T-helper 17 cell (primary cell): ENCODE results near the gene CCT7. TPM values are rescaled to one million over a fixed set of nuclear protein-coding genes. Genes with fewer than 3 reads are reported as not detected.
"Not testable (repeated sequence)": the region's sequence is repeated elsewhere in the genome, so short reads cannot be mapped to it uniquely, and the experiment has no call there.

ENCODE experiments used
- ATAC-seq: fragments of 150-1000 bp; cut with Tn5 transposase; 2 replicates; pipeline ENCODE4 v1.10.0; 2021; ENCODE audit warnings: mild to moderate bottlenecking, moderate library complexity
- DNase-seq, 3 donors: peaks; one replicate each; pipeline versions ENCODE4 v3.0.0 to v3.0.0-alpha.2; 2020 to 2021
- H3K9me3 ChIP-seq: one replicate; pipeline ENCODE4 v1.7.0; 2013; ENCODE audit warnings: low read length, mild to moderate bottlenecking; ENCODE audit not compliant: control insufficient read depth, poor library complexity, severe bottlenecking
- H3K27ac Mint-ChIP-seq: one replicate; pipeline ENCODE4 v1.8.0; 2022; ENCODE audit warnings: mild to moderate bottlenecking, moderate library complexity, mixed read lengths
- H3K27me3 Mint-ChIP-seq: one replicate; pipeline ENCODE4 v1.8.0; 2022; ENCODE audit warnings: mixed read lengths
- H3K36me3 Mint-ChIP-seq: one replicate; pipeline ENCODE4 v1.8.0; 2022; ENCODE audit warnings: low read depth, mixed read lengths
- H3K4me1 Mint-ChIP-seq: one replicate; pipeline ENCODE4 v1.8.0; 2022; ENCODE audit warnings: mild to moderate bottlenecking, mixed read lengths
- H3K4me3 Mint-ChIP-seq: one replicate; pipeline ENCODE4 v1.8.0; 2022; ENCODE audit warnings: mild to moderate bottlenecking, moderate library complexity, mixed read lengths
- total RNA-seq, 4 donors: library from RNA in 2 of 4; stranded (reverse) in 2 of 4; gene quantifications; one replicate each; pipeline ENCODE4 v1.2.3 and lab custom pipeline; 2022 to 2026

CCT7 gene
- 100 to 1,000 TPM; 132 to 152 TPM for total RNA-seq
- 88.4 to 229 reads per million in 2 donors for total RNA-seq (lab: John Stamatoyannopoulos, UW)

DNA sequence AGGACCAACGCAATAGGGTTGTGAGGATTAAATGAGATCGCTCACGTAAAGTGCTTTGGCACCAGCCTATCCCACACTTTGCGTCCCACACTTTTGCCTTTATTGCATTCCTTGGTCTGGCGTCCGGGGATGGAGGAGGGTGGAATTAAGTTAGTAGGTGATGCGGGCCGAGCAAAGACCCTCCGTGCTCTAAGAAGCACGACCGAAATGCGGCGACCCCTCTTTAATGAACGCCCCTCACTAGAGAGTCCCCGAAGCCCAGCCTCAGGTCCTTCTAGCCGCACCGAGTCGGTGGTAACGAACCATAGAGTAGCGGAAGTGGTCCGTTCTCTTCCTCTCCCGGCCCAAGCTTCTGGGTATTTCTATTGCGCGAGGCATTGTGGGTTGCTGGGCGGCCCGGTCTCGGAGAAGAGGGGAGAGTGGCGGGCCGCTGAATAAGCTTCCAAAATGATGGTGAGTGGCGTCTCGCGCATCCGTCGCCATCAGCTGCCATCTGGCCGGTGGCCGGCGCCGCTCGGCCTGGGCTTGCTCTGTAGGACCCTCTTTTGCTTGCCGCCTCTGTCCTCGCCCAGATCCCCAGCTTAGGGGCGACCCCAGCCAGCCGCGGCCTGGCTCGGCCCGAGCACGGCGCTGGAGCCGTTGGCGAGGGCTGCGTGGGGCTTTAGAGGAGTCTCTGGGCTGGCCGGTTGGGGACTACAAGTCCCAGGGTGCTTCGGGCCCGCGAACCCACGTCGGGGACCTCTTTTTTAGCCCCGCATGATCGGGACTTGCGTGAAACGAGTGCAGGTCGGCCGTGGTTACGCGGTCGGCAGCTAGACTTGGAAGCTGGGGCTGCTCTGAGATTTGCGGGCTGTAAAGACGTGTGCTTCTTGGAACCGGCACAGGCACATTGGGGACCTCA is at the start of gene CCT7:
TSS of gene CCT7 (plus strand) at position 377 of the 901 bp plus-strand sequence. CDS start at position 448, 71 bp downstream.
- peaks cover 37% of the 10 kb centered on the region for H3K4me1 Mint-ChIP-seq
- peaks cover 5% of the 10 kb centered on the region for H3K36me3 Mint-ChIP-seq

DNA sequence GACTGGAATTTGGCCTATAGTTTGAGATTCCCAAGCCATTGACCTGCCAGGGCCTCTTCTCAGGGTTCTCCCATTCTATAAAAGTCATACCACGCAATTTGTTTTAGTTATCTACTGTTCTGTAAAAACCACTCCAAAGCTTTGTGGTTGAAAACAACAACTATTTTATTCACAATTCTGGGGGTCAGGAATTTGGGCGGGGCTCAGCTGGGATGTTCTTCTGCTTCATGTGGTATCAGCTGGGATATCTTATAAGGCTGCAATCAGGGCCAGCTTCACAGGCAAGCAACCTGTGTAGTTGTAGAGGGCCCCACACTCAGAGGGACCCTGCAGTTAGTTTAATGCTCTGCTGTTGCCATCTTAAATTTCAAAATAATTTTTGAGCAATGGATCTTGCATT is 48.1 kb upstream of the CCT7 start:
- Mint-ChIP-seq H3K27me3 (peaks cover 23% of the 10 kb centered on the region), H3K4me1 (peaks cover 7% of the 10 kb centered on the region), H3K27ac (no peak overlapping the region), H3K4me3 (no peak overlapping the region), H3K36me3 (peaks cover 4% of the 10 kb centered on the region)
- ATAC-seq = no peak
- DNase-seq = no peak
- H3K9me3 ChIP-seq = no peaks in the 10 kb centered on the region

More for the DNA sequence above, at the start of gene CCT7:
- H3K9me3 ChIP-seq = no peaks in the 10 kb centered on the region
- peak; percentile 71 to 77 (median 77) for DNase-seq
- Mint-ChIP-seq H3K4me3 (peak within 1 kb of the TSS; percentile 97), H3K27me3 (no peaks in the 10 kb centered on the region), H3K27ac (peak within 1 kb of the TSS; percentile 95)
- ATAC-seq = peak; percentile 76

DNA sequence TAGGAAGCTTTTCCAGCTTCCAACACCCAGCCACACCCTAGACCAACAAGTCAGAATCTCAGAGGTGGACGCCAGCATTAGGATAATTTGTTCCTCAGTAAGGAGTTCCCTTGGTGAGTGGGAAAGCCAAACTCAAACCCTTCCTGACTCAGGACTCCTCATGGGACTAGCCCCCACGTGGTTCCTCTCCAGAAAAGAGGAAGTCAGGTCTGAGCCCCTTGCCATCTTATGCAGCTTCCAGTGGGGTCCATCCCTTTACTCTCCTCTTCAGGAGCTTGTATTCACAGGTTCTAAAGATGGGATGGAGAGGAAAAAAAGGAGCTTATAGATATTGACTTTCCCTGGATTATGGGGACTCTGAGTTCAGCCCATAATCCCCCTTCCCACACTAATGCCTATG is 46.6 kb upstream of the CCT7 start:
- Mint-ChIP-seq H3K27ac (no peak overlapping the region), H3K4me3 (no peak overlapping the region), H3K4me1 (peaks cover 4% of the 10 kb centered on the region), H3K27me3 (peaks cover 23% of the 10 kb centered on the region), H3K36me3 (peaks cover 4% of the 10 kb centered on the region)
- ATAC-seq (no peak), DNase-seq (no peak)
- H3K9me3 ChIP-seq = no peaks in the 10 kb centered on the region

DNA sequence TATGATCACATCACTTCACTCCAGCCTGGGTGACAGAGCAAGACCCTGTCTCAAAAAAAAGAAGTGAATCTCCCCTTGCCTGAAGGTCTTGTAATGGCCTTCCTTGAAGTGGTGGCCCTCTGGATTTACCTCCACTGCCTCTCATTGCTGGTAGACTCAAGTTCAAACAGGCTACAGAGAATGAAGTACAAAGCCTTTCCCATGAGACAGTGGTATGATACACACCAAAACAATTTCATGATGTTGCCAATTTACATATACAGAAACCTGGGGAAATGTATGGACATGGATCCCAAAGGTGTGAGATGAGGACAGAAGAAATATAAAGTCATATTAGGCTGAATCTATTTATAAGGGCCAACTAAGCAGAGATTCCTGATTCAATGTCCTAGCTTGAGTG is 36.5 kb upstream of the CCT7 start:
- no peak for DNase-seq
- Mint-ChIP-seq H3K27ac (no peak overlapping the region), H3K4me1 (peaks cover 4% of the 10 kb centered on the region), H3K36me3 (no peaks in the 10 kb centered on the region), H3K27me3 (peaks cover 50% of the 10 kb centered on the region), H3K4me3 (no peak overlapping the region)
- ATAC-seq = no peak
- no peaks in the 10 kb centered on the region for H3K9me3 ChIP-seq

DNA sequence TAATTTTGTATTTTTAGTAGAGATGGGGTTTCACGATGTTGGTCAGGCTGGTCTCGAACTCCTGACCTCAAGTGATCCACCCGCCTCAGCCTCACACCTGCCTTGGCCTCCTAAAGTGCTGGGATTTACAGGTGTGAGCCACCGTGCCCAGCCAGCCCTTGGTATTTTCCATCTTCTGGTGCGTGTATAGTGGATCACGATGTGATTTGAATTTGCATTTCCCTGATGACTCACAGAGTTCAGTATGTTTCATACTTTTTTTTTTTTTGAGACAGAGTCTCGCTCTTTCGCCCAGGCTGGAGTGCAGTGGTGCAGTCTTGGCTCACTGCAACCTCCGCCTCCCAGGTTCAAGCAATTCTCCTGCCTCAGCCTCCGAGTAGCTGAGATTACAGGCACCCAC is 33.8 kb upstream of the CCT7 start:
- not testable (repeated sequence) for DNase-seq, H3K27ac Mint-ChIP-seq, ATAC-seq, H3K4me1 Mint-ChIP-seq, H3K9me3 ChIP-seq, H3K36me3 Mint-ChIP-seq, H3K4me3 Mint-ChIP-seq
- H3K27me3 Mint-ChIP-seq = peaks cover 66% of the 10 kb centered on the region

DNA sequence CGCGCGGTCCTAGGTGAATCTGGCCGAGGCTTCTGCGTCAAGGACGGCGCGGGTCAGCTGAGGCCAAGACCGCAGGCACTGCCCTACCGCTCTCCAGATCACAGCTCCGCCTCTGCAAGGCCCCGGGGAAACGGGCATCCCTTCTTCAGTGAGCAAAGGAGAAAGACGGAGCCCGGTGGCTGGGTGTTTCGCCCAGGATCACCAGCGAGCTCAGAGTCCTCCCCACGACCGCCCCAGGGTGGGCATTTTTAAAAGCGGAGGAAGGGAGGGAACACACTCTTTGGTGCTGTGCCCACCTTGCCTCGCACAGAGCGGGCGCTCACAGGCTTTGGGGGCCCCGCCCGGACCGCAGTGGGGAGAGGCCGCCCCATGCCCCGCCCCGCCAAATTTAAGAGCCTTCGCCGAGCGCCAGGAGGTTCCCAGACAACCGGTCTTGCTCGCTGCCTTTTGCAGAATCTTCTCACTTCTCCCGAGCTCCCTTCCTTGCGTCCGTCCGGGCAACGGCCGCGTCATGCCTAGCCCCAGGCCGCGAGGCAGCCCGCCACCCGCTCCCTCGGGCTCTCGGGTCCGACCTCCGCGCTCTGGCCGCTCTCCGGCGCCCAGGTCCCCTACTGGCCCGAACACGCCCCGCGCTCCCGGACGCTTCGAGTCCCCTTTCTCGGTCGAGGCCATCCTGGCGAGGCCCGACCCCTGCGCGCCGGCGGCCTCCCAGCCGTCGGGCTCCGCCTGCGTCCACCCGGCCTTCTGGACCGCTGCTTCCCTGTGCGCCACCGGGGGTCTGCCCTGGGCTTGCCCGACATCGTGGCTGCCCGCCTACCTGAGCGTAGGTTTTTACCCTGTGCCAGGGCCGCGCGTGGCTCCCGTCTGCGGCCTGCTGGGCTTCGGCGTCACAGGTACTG is 31.7 kb upstream of the CCT7 start, which contains the start of gene NOTO:
TSS of gene NOTO (plus strand) at position 419 of the 899 bp plus-strand sequence. CDS start at position 512, 93 bp downstream.
- H3K9me3 ChIP-seq = no peaks in the 10 kb centered on the region
- Mint-ChIP-seq H3K4me3 (peak within 1 kb of the TSS; percentile 80), H3K27ac (no peak within 1 kb of the TSS), H3K27me3 (peaks cover 62% of the 10 kb centered on the region), H3K4me1 (peaks cover 8% of the 10 kb centered on the region), H3K36me3 (peaks cover 2% of the 10 kb centered on the region)
- DNase-seq (no peak), ATAC-seq (peak; percentile 51)

DNA sequence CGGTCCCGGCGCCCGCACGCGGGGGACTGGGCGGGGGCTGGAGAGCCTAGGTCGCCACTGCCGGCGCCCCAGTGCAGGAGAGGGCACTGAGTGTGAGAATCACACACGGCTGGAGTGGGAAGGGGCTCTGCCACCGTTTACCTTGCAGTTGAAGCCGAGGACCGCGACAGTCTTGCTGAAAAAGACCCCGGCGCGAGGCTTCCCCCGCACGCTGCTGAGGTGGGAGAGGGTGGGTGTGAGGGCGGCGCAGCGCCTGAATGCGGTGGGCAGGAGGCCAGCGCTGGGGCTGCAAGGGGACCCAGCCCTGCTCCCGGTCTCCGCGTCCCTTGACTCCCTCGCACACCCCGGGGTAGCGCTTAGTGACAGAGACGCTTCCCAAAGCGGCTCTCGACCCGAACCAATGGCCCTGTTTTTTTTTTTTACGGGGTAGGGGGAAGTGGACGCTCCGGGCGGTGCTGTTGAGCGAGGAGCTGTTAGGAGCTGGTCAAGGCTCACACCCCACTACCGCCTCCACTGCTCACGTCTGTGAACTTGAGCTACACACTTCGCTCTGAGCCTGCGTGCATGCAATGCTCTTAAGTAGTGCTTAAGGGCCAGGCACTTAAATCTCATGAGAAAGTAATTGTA is 30.9 kb upstream of the CCT7 start:
- Mint-ChIP-seq H3K36me3 (peaks cover 2% of the 10 kb centered on the region), H3K27me3 (peaks cover 62% of the 10 kb centered on the region), H3K4me3 (peak overlapping the region; percentile 60), H3K4me1 (peaks cover 8% of the 10 kb centered on the region), H3K27ac (no peak overlapping the region)
- no peak for DNase-seq
- peak; percentile 56 for ATAC-seq
- no peaks in the 10 kb centered on the region for H3K9me3 ChIP-seq

DNA sequence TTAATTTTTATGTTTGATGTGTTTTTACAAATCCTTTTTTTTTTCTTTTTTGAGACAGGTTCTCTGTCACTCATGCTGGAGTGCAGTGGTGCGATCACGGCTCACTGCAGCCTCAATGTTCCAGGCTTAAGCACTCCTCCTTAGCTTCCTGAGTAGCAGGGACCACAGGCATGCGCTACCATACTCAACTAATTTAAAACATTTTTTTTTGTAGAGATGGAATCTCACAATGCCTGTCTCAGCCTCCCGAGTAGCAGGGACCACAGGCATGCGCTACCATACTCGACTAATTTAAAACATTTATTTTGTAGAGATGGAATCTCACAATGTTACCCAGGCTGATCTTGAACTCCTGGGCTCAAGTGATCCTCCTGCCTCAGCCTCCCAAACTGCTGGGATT is 28.5 kb upstream of the CCT7 start:
- DNase-seq (no peak), ATAC-seq (no peak)
- no peaks in the 10 kb centered on the region for H3K9me3 ChIP-seq
- H3K4me1 Mint-ChIP-seq = peaks cover 11% of the 10 kb centered on the region
- H3K4me3 Mint-ChIP-seq = no peak overlapping the region
- H3K36me3 Mint-ChIP-seq = peaks cover 10% of the 10 kb centered on the region
- no peak overlapping the region for H3K27ac Mint-ChIP-seq
- H3K27me3 Mint-ChIP-seq = peaks cover 61% of the 10 kb centered on the region

DNA sequence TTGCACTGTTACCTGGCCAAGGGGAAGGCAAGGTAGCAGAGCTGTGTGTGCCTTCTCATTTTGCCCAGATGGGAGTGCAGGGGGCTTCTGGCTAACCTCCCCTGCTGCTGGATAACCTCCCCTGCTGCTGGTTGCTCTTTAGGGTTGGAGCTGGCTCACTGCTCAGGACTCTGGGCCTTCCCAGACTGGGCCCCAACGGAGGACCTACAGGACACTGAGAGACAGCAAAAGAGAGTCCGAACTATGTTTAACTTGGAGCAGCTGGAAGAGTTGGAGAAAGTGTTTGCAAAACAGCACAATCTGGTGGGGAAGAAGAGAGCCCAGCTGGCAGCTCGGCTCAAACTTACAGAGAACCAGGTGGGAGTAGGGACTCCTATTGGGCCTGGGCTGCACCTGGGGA is 25.9 kb upstream of the CCT7 start:
- peaks cover 13% of the 10 kb centered on the region for H3K4me1 Mint-ChIP-seq
- H3K36me3 Mint-ChIP-seq = peaks cover 10% of the 10 kb centered on the region
- DNase-seq (no peak), ATAC-seq (no peak)
- H3K4me3 Mint-ChIP-seq = no peak overlapping the region
- H3K9me3 ChIP-seq = no peaks in the 10 kb centered on the region
- H3K27me3 Mint-ChIP-seq = peaks cover 54% of the 10 kb centered on the region
- H3K27ac Mint-ChIP-seq = no peak overlapping the region

DNA sequence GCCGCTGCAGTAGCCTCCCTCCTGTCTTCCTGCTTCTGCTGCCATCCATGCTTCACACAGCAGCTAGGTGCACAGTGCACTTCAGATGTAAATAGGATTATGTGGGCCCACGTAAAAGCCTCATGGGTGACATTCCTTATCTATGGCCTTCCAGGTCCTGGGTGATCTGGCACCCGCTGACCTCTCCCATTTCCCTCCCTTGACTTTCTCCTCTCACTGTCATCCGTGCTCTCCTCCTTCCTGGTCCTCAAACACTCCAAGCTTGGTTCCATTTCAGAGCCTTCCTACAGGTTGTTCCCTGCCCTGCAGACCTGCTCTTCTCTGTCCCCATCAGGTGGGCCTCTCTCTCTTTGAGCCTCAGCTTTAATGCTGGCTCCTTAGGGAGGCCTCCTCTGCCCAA is 24.1 kb upstream of the CCT7 start:
- Mint-ChIP-seq H3K4me3 (peak overlapping the region; percentile 63), H3K27ac (peak overlapping the region; percentile 21), H3K27me3 (peaks cover 40% of the 10 kb centered on the region), H3K36me3 (peaks cover 8% of the 10 kb centered on the region), H3K4me1 (peaks cover 23% of the 10 kb centered on the region)
- ATAC-seq = no peak
- DNase-seq = no peak
- no peaks in the 10 kb centered on the region for H3K9me3 ChIP-seq

DNA sequence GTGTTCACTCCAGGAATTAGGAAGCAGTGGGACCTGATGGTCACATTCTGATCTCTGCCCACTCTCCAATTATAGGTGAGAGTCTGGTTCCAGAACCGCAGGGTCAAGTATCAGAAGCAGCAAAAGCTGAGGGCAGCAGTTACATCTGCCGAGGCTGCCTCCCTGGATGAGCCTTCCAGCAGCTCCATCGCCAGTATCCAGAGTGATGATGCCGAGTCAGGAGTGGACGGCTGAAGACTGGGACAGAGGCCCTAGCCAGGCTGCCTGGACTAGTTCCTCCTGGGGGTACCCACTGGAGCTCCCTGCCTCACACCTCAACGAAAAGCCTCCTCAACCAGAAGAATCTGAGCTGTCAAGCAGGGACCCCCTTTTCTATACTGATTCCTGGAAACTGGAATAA is 23.4 kb upstream of the CCT7 start:
- ATAC-seq (no peak), DNase-seq (no peak)
- Mint-ChIP-seq H3K27me3 (peaks cover 37% of the 10 kb centered on the region), H3K4me1 (peaks cover 30% of the 10 kb centered on the region), H3K4me3 (no peak overlapping the region), H3K36me3 (peaks cover 8% of the 10 kb centered on the region), H3K27ac (no peak overlapping the region)
- H3K9me3 ChIP-seq = no peaks in the 10 kb centered on the region

DNA sequence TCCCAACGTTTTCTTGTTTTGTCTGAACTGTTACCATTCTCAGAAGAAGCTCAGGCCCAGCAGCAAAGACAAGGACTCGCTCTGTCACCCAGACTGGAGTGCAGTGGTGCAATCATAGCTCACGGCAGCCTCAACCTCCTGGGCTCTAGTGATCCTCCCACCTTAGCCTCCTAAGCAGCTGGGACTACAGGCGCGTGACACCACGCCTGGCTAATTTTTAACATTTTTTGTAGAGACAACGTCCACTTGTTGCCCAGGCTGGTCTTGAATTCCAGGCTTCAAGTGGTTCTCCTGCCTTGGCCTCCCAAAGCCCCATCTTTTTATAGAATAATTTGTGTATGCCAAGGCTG is 22.0 kb upstream of the CCT7 start:
- H3K9me3 ChIP-seq = no peaks in the 10 kb centered on the region
- Mint-ChIP-seq H3K4me1 (peaks cover 32% of the 10 kb centered on the region), H3K36me3 (peaks cover 8% of the 10 kb centered on the region), H3K27me3 (peaks cover 29% of the 10 kb centered on the region), H3K27ac (peak overlapping the region; percentile 89), H3K4me3 (no peak overlapping the region)
- DNase-seq (no peak), ATAC-seq (no peak)
